B cell (primary cell): Measurements from ENCODE around the gene IRGC. TPM values are rescaled to one million over a fixed set of nuclear protein-coding genes. Genes with fewer than 3 reads are reported as not detected.

Experiments used
- ATAC-seq: fragments of 200-7000 bp; cut with Tn5 transposase; one replicate; pipeline ENCODE4 v1.10.0; 2021; ENCODE audit warnings: low read depth, mild to moderate bottlenecking, moderate number of reproducible peaks, moderate library complexity
- CTCF ChIA-PET: fragments of 350-600 bp; sonication (Branson Sonifier 250); formaldehyde crosslinking; loops from one replicate; lab custom pipeline; 2021; ENCODE audit warnings: antibody characterized with exemption, inconsistent platforms; lab: Charles Lee
- POLR2A ChIA-PET: fragments of 350-600 bp; sonication (Branson Sonifier 250); formaldehyde crosslinking; loops from one replicate; lab custom pipeline; 2021; ENCODE audit warnings: antibody characterized with exemption; lab: Charles Lee
- DNase-seq: peaks from one replicate; pipeline ENCODE4 v3.0.0; 2013
- H2AFZ ChIP-seq: 2 replicates; pipeline ENCODE4 v1.6.1; 2012; ENCODE audit warnings: mild to moderate bottlenecking, low read depth, low read length; ENCODE audit not compliant: insufficient read depth, poor library complexity, severe bottlenecking
- H3K27ac ChIP-seq, 2 donors: 1 replicate in 1 of 2; 2 replicates in 1 of 2; pipeline ENCODE4 v1.5.1; 2012 to 2013; ENCODE audit warnings: low read length in 2 of 2, mild to moderate bottlenecking in 2 of 2, moderate library complexity in 1 of 2
- H3K27me3 ChIP-seq, 4 experiments: fragments of 200-600 bp in 1 of 4; sonication (generic) in 1 of 4; replicated peaks in 1 of 4; 1 replicate in 2 of 4; 2 replicates in 2 of 4; pipeline versions ENCODE4 v1.6.1 to v1.7.0; 2013 to 2016; ENCODE audit warnings: low read length in 3 of 4, mild to moderate bottlenecking in 2 of 4, mixed read lengths in 1 of 4, moderate library complexity in 1 of 4; ENCODE audit not compliant: insufficient read depth in 4 of 4, control insufficient read depth in 3 of 4; ENCODE audit errors: control extremely low read depth in 1 of 4
- H3K36me3 ChIP-seq, 2 experiments: replicated peaks in 1 of 2; 1 replicate in 1 of 2; 2 replicates in 1 of 2; pipeline versions ENCODE4 v1.6.1 to v1.7.1; 2013; ENCODE audit warnings: low read length in 1 of 2; ENCODE audit not compliant: insufficient read depth in 2 of 2, control insufficient read depth in 1 of 2; ENCODE audit errors: control extremely low read depth in 1 of 2, extremely low read depth in 1 of 2
- H3K4me1 ChIP-seq, 2 donors: fragments of 200-600 bp in 1 of 2; sonication (generic) in 1 of 2; 1 replicate in 1 of 2; 2 replicates in 1 of 2; pipeline versions ENCODE4 v1.5.1 to v1.6.1; 2013 to 2017; ENCODE audit warnings: low read length in 2 of 2; ENCODE audit not compliant: control insufficient read depth in 2 of 2, insufficient read depth in 2 of 2
- H3K4me2 ChIP-seq: replicated peaks from 2 replicates; pipeline ENCODE3; 2012; ENCODE audit warnings: mild to moderate bottlenecking, low read depth, low read length; ENCODE audit not compliant: poor library complexity, severe bottlenecking
- H3K4me3 ChIP-seq, 5 experiments: fragments of 200-600 bp in 1 of 5; sonication (generic) in 1 of 5; 1 replicate in 3 of 5; 2 replicates in 2 of 5; pipeline versions ENCODE4 v1.5.1 to v1.7.0; 2011 to 2016; ENCODE audit warnings: low read length in 4 of 5, mild to moderate bottlenecking in 4 of 5, low read depth in 2 of 5, control low read depth in 1 of 5, moderate library complexity in 1 of 5; ENCODE audit not compliant: insufficient read depth in 1 of 5; ENCODE audit errors: control extremely low read depth in 1 of 5, extremely low read depth in 1 of 5
- H3K79me2 ChIP-seq: fragments of 200-600 bp; sonication (generic); one replicate; pipeline ENCODE4 v1.6.0; 2016; ENCODE audit warnings: low read length; ENCODE audit not compliant: control insufficient read depth, insufficient read depth
- H3K9ac ChIP-seq: fragments of 200-600 bp; sonication (generic); 2 replicates; pipeline ENCODE4 v1.6.1; 2017; ENCODE audit warnings: mild to moderate bottlenecking, low read length, moderate library complexity
- H3K9me3 ChIP-seq, 3 donors: one replicate each; pipeline versions ENCODE4 v1.6.1 to v1.7.1; 2013; ENCODE audit warnings: low read length in 2 of 3; ENCODE audit not compliant: control insufficient read depth in 2 of 3, insufficient read depth in 1 of 3; ENCODE audit errors: control extremely low read depth in 1 of 3
- H4K20me1 ChIP-seq: 2 replicates; pipeline ENCODE4 v1.6.0; 2012; ENCODE audit warnings: mild to moderate bottlenecking, low read length; ENCODE audit not compliant: insufficient read depth, control insufficient read depth, poor library complexity, severe bottlenecking
- H3K27ac Mint-ChIP-seq: one replicate; pipeline ENCODE4 v1.8.0; 2021; ENCODE audit warnings: mixed read lengths
- H3K27me3 Mint-ChIP-seq: one replicate; pipeline ENCODE4 v1.8.0; 2021; ENCODE audit warnings: mixed read lengths
- H3K4me1 Mint-ChIP-seq: one replicate; pipeline ENCODE4 v1.8.0; 2021; ENCODE audit warnings: mixed read lengths
- H3K4me3 Mint-ChIP-seq: one replicate; pipeline ENCODE4 v1.8.0; 2021; ENCODE audit warnings: mixed read lengths
- H3K9me3 Mint-ChIP-seq: one replicate; pipeline ENCODE4 v1.8.0; 2022; ENCODE audit warnings: mixed read lengths; ENCODE audit not compliant: insufficient read depth
- EZH2 ChIP-seq: IDR thresholded peaks from 2 replicates; pipeline ENCODE4 v1.6.1; 2012; ENCODE audit warnings: borderline replicate concordance, low read depth, mild to moderate bottlenecking, moderate library complexity, low read length; ENCODE audit not compliant: insufficient read depth, poor library complexity, severe bottlenecking
- WGBS: methylation state at CpG from one replicate; pipeline ENCODE4 v1.1.5; 2013; ENCODE audit warnings: missing lambda C conversion rate; ENCODE audit not compliant: insufficient coverage; 5-methylcytosine and 5-hydroxymethylcytosine counted together
- intact Hi-C: fragments of 100-400 bp; cut with micrococcal nuclease; formaldehyde crosslinking; loops from one replicate; pipeline ENCODE4 v1.10.0; 2022
- polyA plus RNA-seq: library from polyadenylated mRNA; depleted of rRNA; stranded (reverse); fragments of >200 nt; gene quantifications from 2 replicates; pipeline ENCODE4 v1.2.3, GENCODE V29; 2012
- total RNA-seq, 2 donors: library from RNA; stranded (reverse); fragments of 120-200 nt in 1 of 2; gene quantifications; 1 replicate in 1 of 2; 2 replicates in 1 of 2; pipeline versions ENCODE4 v1.2.3 to v1.2.4, GENCODE V29; 2013 to 2022
- TF ChIP-seq, protein P1 (sequence below): fragments of 200-600 bp; IDR thresholded peaks from one replicate; pipeline ENCODE4 v1.8.0; 2022; ENCODE audit warnings: antibody characterized with exemption, mild to moderate bottlenecking

Gene IRGC
- total and polyA plus RNA-seq, 2 donors (not counting 1 experiment from before 2014, with no cell fraction given) = not detected

GRCh38 chr19:43674183-43674582, 41.7 kb upstream of the IRGC start:
- H3K79me2 ChIP-seq = no peaks in the 10 kb centered on the region
- H3K4me1 ChIP-seq = peaks cover 11 to 13% of the 10 kb centered on the region in 2 donors
- H3K27me3 ChIP-seq = peaks cover 0 to 7% (median 1%) of the 10 kb centered on the region in 4 experiments
- Mint-ChIP-seq H3K27ac (no peak overlapping the region), H3K4me3 (no peak overlapping the region), H3K27me3 (peaks cover 3% of the 10 kb centered on the region), H3K9me3 (no peaks in the 10 kb centered on the region), H3K4me1 (peaks cover 15% of the 10 kb centered on the region)
- ChIA-PET CTCF (interaction anchor here (0.7 kb wide), 1 partner anchor 344 kb away, joined by 3 read pairs; no protein-coding TSS in a partner anchor), POLR2A (interaction anchor here (0.6 kb wide), 1 partner anchor 15 kb away, joined by 5 read pairs; no protein-coding TSS in a partner anchor)
- no peak overlapping the region for H2AFZ ChIP-seq
- TF ChIP-seq, protein P1, sequence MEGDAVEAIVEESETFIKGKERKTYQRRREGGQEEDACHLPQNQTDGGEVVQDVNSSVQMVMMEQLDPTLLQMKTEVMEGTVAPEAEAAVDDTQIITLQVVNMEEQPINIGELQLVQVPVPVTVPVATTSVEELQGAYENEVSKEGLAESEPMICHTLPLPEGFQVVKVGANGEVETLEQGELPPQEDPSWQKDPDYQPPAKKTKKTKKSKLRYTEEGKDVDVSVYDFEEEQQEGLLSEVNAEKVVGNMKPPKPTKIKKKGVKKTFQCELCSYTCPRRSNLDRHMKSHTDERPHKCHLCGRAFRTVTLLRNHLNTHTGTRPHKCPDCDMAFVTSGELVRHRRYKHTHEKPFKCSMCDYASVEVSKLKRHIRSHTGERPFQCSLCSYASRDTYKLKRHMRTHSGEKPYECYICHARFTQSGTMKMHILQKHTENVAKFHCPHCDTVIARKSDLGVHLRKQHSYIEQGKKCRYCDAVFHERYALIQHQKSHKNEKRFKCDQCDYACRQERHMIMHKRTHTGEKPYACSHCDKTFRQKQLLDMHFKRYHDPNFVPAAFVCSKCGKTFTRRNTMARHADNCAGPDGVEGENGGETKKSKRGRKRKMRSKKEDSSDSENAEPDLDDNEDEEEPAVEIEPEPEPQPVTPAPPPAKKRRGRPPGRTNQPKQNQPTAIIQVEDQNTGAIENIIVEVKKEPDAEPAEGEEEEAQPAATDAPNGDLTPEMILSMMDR = no peak
- no peak for TF ChIP-seq EZH2
- H3K4me2 ChIP-seq = no peak overlapping the region
- H3K27ac ChIP-seq = no peak overlapping the region
- ATAC-seq (no peak), DNase-seq (no peak)
- intact Hi-C loops = no loop called here
- no peak overlapping the region for H3K9ac ChIP-seq
- H3K9me3 ChIP-seq = peaks cover 0 to 4% (median 0%) of the 10 kb centered on the region in 3 donors
- H4K20me1 ChIP-seq = no peaks in the 10 kb centered on the region
- no peak overlapping the region for H3K4me3 ChIP-seq
- no peaks in the 10 kb centered on the region for H3K36me3 ChIP-seq
- 94% methylated on average over 6 of the region's 8 CpGs for WGBS

- Histone ChIP-seq H2AFZ (no peak overlapping the region), H3K9ac (no peak overlapping the region), H3K27me3 (peaks cover 0 to 4% (median 0%) of the 10 kb centered on the region in 4 experiments), H3K9me3 (peaks cover 0 to 4% (median 0%) of the 10 kb centered on the region in 3 donors), H4K20me1 (no peaks in the 10 kb centered on the region), H3K4me1 (peaks cover 8 to 9% of the 10 kb centered on the region in 2 donors), H3K4me3 (no peak overlapping the region), H3K79me2 (no peaks in the 10 kb centered on the region), H3K4me2 (no peak overlapping the region), H3K36me3 (no peaks in the 10 kb centered on the region), H3K27ac (no peak overlapping the region)
- ChIA-PET POLR2A (interaction anchor here (0.6 kb wide), 1 partner anchor 15 kb away, joined by 5 read pairs; no protein-coding TSS in a partner anchor), CTCF (interaction anchor here (0.7 kb wide), 1 partner anchor 345 kb away, joined by 3 read pairs; no protein-coding TSS in a partner anchor)
- intact Hi-C loops = no loop called here
- no CpG with 5 or more reads among the region's 3 CpGs for WGBS
- DNase-seq (no peak), ATAC-seq (no peak)
- peaks cover 3% of the 10 kb centered on the region for H3K27me3 Mint-ChIP-seq
- no peak overlapping the region for H3K4me3 Mint-ChIP-seq
- H3K27ac Mint-ChIP-seq = no peak overlapping the region
- no peaks in the 10 kb centered on the region for H3K9me3 Mint-ChIP-seq
- peaks cover 12% of the 10 kb centered on the region for H3K4me1 Mint-ChIP-seq
- TF ChIP-seq EZH2 = no peak
- TF ChIP-seq, protein P1 = no peak
These were observed 41.3 kb upstream of the IRGC start for GRCh38 chr19:43674596-43674995.
